ENCODE results near the gene DCP1B.

The DCP1B gene

GRCh38 chr12:1912580-1913376 lies 91.5 kb downstream of the DCP1B start:
- 81 to 94% methylated on average over 9 to 11 of the region's 18 CpGs for WGBS, 2 experiments (ENCODE audit: insufficient coverage in 2 of 2)
- Histone ChIP-seq H3K4me1 (ENCODE audit: control insufficient read depth, insufficient read depth, low read length, poor library complexity, severe bottlenecking) (peaks cover 9% of the 10 kb centered on the region), H3K9me3 (ENCODE audit: control insufficient read depth, low read length) (no peaks in the 10 kb centered on the region), H3K4me3 (ENCODE audit: extremely low read depth, insufficient read depth, low read length, poor library complexity, severe bottlenecking) (no peak overlapping the region), H3K27ac (ENCODE audit: low read depth, low read length, severe bottlenecking) (no peak overlapping the region), H3K36me3 (ENCODE audit: control insufficient read depth, insufficient read depth, low read length) (no peaks in the 10 kb centered on the region)

- H3K36me3 ChIP-seq (ENCODE audit: control insufficient read depth, insufficient read depth, low read length) = no peaks in the 10 kb centered on the region
- no peak overlapping the region for H3K4me3 ChIP-seq (ENCODE audit: extremely low read depth, insufficient read depth, low read length, poor library complexity, severe bottlenecking)
- no peaks in the 10 kb centered on the region for H3K9me3 ChIP-seq (ENCODE audit: control insufficient read depth, low read length)
- WGBS, 2 experiments (ENCODE audit: insufficient coverage in 2 of 2) = 92 to 93% methylated on average over 9 to 11 of the region's 16 CpGs
- no peak overlapping the region for H3K27ac ChIP-seq (ENCODE audit: low read depth, low read length, severe bottlenecking)
- peaks cover 9% of the 10 kb centered on the region for H3K4me1 ChIP-seq (ENCODE audit: control insufficient read depth, insufficient read depth, low read length, poor library complexity, severe bottlenecking)
Measured at GRCh38 chr12:1911598-1912575, 92.4 kb downstream of the DCP1B start.

- no peak overlapping the region for H3K4me3 ChIP-seq (ENCODE audit: extremely low read depth, insufficient read depth, low read length, poor library complexity, severe bottlenecking)
- H3K27ac ChIP-seq (ENCODE audit: low read depth, low read length, severe bottlenecking) = no peak overlapping the region
- no CpG with 5 or more reads among the region's 3 CpGs for WGBS, 2 experiments (ENCODE audit: insufficient coverage in 2 of 2)
- H3K36me3 ChIP-seq (ENCODE audit: control insufficient read depth, insufficient read depth, low read length) = no peaks in the 10 kb centered on the region
- H3K9me3 ChIP-seq (ENCODE audit: control insufficient read depth, low read length) = peaks cover 6% of the 10 kb centered on the region
- H3K4me1 ChIP-seq (ENCODE audit: control insufficient read depth, insufficient read depth, low read length, poor library complexity, severe bottlenecking) = peaks cover 9% of the 10 kb centered on the region
Measured at GRCh38 chr12:1910468-1910867, 93.8 kb downstream of the DCP1B start.

GRCh38 chr12:1908758-1909157 lies 95.5 kb downstream of the DCP1B start:
- no peak overlapping the region for H3K27ac ChIP-seq (ENCODE audit: low read depth, low read length, severe bottlenecking)
- H3K4me3 ChIP-seq (ENCODE audit: extremely low read depth, insufficient read depth, low read length, poor library complexity, severe bottlenecking) = no peak overlapping the region
- peaks cover 9% of the 10 kb centered on the region for H3K4me1 ChIP-seq (ENCODE audit: control insufficient read depth, insufficient read depth, low read length, poor library complexity, severe bottlenecking)
- H3K36me3 ChIP-seq (ENCODE audit: control insufficient read depth, insufficient read depth, low read length) = no peaks in the 10 kb centered on the region
- WGBS, 2 experiments (ENCODE audit: insufficient coverage in 2 of 2) = 90 to 95% methylated on average over 6 to 11 of the region's 26 CpGs
- H3K9me3 ChIP-seq (ENCODE audit: control insufficient read depth, low read length) = peaks cover 9% of the 10 kb centered on the region

- no peaks in the 10 kb centered on the region for H3K36me3 ChIP-seq (ENCODE audit: control insufficient read depth, insufficient read depth, low read length)
- H3K4me3 ChIP-seq (ENCODE audit: extremely low read depth, insufficient read depth, low read length, poor library complexity, severe bottlenecking) = no peak overlapping the region
- peaks cover 16% of the 10 kb centered on the region for H3K9me3 ChIP-seq (ENCODE audit: control insufficient read depth, low read length)
- WGBS, 2 experiments (ENCODE audit: insufficient coverage in 2 of 2) = 96% methylated on average over 53 to 57 of the region's 67 CpGs
- H3K27ac ChIP-seq (ENCODE audit: low read depth, low read length, severe bottlenecking) = no peak overlapping the region
- peaks cover 8% of the 10 kb centered on the region for H3K4me1 ChIP-seq (ENCODE audit: control insufficient read depth, insufficient read depth, low read length, poor library complexity, severe bottlenecking)
Measured at GRCh38 chr12:1907652-1908611, 96.3 kb downstream of the DCP1B start.

- no peak overlapping the region for H3K27ac ChIP-seq (ENCODE audit: low read depth, low read length, severe bottlenecking)
- peaks cover 22% of the 10 kb centered on the region for H3K9me3 ChIP-seq (ENCODE audit: control insufficient read depth, low read length)
- no peak overlapping the region for H3K4me3 ChIP-seq (ENCODE audit: extremely low read depth, insufficient read depth, low read length, poor library complexity, severe bottlenecking)
- no peaks in the 10 kb centered on the region for H3K36me3 ChIP-seq (ENCODE audit: control insufficient read depth, insufficient read depth, low read length)
- WGBS, 2 experiments (ENCODE audit: insufficient coverage in 2 of 2) = 61 to 69% methylated on average over 3 of the region's 3 CpGs
- H3K4me1 ChIP-seq (ENCODE audit: control insufficient read depth, insufficient read depth, low read length, poor library complexity, severe bottlenecking) = no peaks in the 10 kb centered on the region
Measured at GRCh38 chr12:1906579-1906978, 97.7 kb downstream of the DCP1B start.

GRCh38 chr12:1904875-1905274 lies 99.4 kb downstream of the DCP1B start:
- H3K4me3 ChIP-seq (ENCODE audit: extremely low read depth, insufficient read depth, low read length, poor library complexity, severe bottlenecking) = no peak overlapping the region

GRCh38 chr12:1896964-1897363 lies 107.3 kb downstream of the DCP1B start:
- no peaks in the 10 kb centered on the region for H3K36me3 ChIP-seq (ENCODE audit: control insufficient read depth, insufficient read depth, low read length)
- 77 to 81% methylated on average over 5 of the region's 5 CpGs for WGBS, 2 experiments (ENCODE audit: insufficient coverage in 2 of 2)
- peaks cover 3% of the 10 kb centered on the region for H3K9me3 ChIP-seq (ENCODE audit: control insufficient read depth, low read length)
- no peak overlapping the region for H3K27ac ChIP-seq (ENCODE audit: low read depth, low read length, severe bottlenecking)
- no peak overlapping the region for H3K4me3 ChIP-seq (ENCODE audit: extremely low read depth, insufficient read depth, low read length, poor library complexity, severe bottlenecking)
- H3K4me1 ChIP-seq (ENCODE audit: control insufficient read depth, insufficient read depth, low read length, poor library complexity, severe bottlenecking) = no peaks in the 10 kb centered on the region

More at GRCh38 chr12:1904875-1905274, 99.4 kb downstream of the DCP1B start:
- Histone ChIP-seq H3K36me3 (ENCODE audit: control insufficient read depth, insufficient read depth, low read length) (no peaks in the 10 kb centered on the region), H3K9me3 (ENCODE audit: control insufficient read depth, low read length) (peaks cover 22% of the 10 kb centered on the region), H3K27ac (ENCODE audit: low read depth, low read length, severe bottlenecking) (no peak overlapping the region), H3K4me1 (ENCODE audit: control insufficient read depth, insufficient read depth, low read length, poor library complexity, severe bottlenecking) (no peaks in the 10 kb centered on the region)

Measured in mesodermal cell (in vitro differentiated cells).